ENCODE data around the gene CEP290.

- TF ChIP-seq, protein P1, sequence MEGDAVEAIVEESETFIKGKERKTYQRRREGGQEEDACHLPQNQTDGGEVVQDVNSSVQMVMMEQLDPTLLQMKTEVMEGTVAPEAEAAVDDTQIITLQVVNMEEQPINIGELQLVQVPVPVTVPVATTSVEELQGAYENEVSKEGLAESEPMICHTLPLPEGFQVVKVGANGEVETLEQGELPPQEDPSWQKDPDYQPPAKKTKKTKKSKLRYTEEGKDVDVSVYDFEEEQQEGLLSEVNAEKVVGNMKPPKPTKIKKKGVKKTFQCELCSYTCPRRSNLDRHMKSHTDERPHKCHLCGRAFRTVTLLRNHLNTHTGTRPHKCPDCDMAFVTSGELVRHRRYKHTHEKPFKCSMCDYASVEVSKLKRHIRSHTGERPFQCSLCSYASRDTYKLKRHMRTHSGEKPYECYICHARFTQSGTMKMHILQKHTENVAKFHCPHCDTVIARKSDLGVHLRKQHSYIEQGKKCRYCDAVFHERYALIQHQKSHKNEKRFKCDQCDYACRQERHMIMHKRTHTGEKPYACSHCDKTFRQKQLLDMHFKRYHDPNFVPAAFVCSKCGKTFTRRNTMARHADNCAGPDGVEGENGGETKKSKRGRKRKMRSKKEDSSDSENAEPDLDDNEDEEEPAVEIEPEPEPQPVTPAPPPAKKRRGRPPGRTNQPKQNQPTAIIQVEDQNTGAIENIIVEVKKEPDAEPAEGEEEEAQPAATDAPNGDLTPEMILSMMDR (IDR thresholded peaks at IDR 0.05) = no peak
- TF ChIP-seq POLR2A (IDR thresholded peaks at IDR 0.05) = peak; percentile 83
Observed at GRCh38 chr12:88035271-88035906, 106.5 kb downstream of the CEP290 start.
